GM18517 (cell line): ENCODE results near the gene F9.

Source experiments
- ATAC-seq: cut with Tn5 transposase; IDR thresholded peaks from one replicate; pipeline ENCODE4 v1.9.1; 2021; ENCODE audit warnings: mild to moderate bottlenecking, moderate library complexity; ENCODE audit not compliant: unreplicated experiment

The F9 gene

GRCh38 chrX:139596068-139596467 is 65.5 kb downstream of the F9 start:
- ATAC-seq: no peak

GRCh38 chrX:139600105-139600504 is 69.6 kb downstream of the F9 start:
- no peak for ATAC-seq
